Gastroesophageal sphincter (tissue), 3 donors: ENCODE results near the gene NBPF19.
"Not testable (repeated sequence)": the region's sequence is repeated elsewhere in the genome, so short reads cannot be mapped to it uniquely, and the experiment has no call there.

ENCODE experiments used
- EP300 ChIP-seq: sonication (generic); formaldehyde crosslinking; IDR thresholded peaks from one replicate; pipeline ENCODE4 v1.6.1; 2017; ENCODE audit warnings: antibody characterized with exemption, mild to moderate bottlenecking
- POLR2A ChIP-seq, 2 donors: fragments of 450-650 bp; IDR thresholded peaks; one replicate each; pipeline ENCODE4 v1.6.1; 2017; ENCODE audit warnings: antibody characterized with exemption in 2 of 2, mild to moderate bottlenecking in 2 of 2, moderate library complexity in 1 of 2
- POLR2AphosphoS5 ChIP-seq: sonication (generic); formaldehyde crosslinking; IDR thresholded peaks from one replicate; pipeline ENCODE4 v1.6.1; 2017; ENCODE audit warnings: antibody characterized with exemption
- TF ChIP-seq, protein P1 (sequence below), 4 experiments: fragments of 200-600 bp in 2 of 4; fragments of 450-650 bp in 2 of 4; sonication (generic) in 1 of 4; IDR thresholded peaks; one replicate each; pipeline ENCODE4 v1.5.1; 2017 to 2019; ENCODE audit warnings: antibody characterized with exemption in 4 of 4, mild to moderate bottlenecking in 2 of 4, moderate library complexity in 2 of 4

DNA sequence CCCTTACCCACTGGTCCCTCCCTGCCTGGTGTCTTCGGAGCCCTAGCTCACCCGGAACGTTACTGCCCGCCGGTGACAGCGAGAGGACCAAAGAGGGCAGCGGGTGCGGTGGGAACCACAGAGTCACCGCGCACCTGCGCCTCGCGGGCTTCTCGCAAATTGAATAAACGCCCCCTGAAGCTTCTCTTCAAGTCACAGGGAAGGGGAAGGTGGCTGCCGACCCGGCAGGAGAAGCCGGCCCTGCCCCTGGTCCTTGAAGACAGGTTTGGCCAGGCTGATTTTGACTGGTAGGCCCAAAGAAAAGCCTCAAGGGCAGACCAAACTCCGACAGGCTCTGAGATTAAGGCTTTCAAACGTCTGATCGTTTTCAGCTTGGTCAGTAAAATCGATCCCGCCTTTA lies 87.0 kb downstream of the NBPF19 start:
- TF ChIP-seq, protein P1, sequence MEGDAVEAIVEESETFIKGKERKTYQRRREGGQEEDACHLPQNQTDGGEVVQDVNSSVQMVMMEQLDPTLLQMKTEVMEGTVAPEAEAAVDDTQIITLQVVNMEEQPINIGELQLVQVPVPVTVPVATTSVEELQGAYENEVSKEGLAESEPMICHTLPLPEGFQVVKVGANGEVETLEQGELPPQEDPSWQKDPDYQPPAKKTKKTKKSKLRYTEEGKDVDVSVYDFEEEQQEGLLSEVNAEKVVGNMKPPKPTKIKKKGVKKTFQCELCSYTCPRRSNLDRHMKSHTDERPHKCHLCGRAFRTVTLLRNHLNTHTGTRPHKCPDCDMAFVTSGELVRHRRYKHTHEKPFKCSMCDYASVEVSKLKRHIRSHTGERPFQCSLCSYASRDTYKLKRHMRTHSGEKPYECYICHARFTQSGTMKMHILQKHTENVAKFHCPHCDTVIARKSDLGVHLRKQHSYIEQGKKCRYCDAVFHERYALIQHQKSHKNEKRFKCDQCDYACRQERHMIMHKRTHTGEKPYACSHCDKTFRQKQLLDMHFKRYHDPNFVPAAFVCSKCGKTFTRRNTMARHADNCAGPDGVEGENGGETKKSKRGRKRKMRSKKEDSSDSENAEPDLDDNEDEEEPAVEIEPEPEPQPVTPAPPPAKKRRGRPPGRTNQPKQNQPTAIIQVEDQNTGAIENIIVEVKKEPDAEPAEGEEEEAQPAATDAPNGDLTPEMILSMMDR (IDR thresholded peaks at IDR 0.05): not testable (repeated sequence)
- not testable (repeated sequence) for TF ChIP-seq EP300; POLR2A (IDR thresholded peaks at IDR 0.05); POLR2AphosphoS5
